GM12878 (cell line): ENCODE data around the gene KDSR. TPM values are rescaled to one million over a fixed set of nuclear protein-coding genes. Genes with fewer than 3 reads are reported as not detected.

Source experiments
- BCL11A ChIP-seq: IDR thresholded peaks from 2 replicates; pipeline ENCODE4 v1.6.1; 2011; ENCODE audit warnings: low read depth, low read length
- BHLHE40 ChIP-seq, 2 experiments: fragments of 450-650 bp in 1 of 2; IDR thresholded peaks; 2 replicates each; pipeline ENCODE4 v1.6.1; 2011 to 2017; ENCODE audit warnings: low read depth in 2 of 2, borderline replicate concordance in 1 of 2, improper control_type of control experiment in 1 of 2, low read length in 1 of 2, mild to moderate bottlenecking in 1 of 2
- CHD4 ChIP-seq: fragments of 200-600 bp; sonication (generic); IDR thresholded peaks from 2 replicates; pipeline ENCODE4 v1.6.1; 2016; ENCODE audit warnings: mild to moderate bottlenecking
- E2F4 ChIP-seq: IDR thresholded peaks from 2 replicates; pipeline ENCODE4 v1.6.1; 2012; ENCODE audit warnings: low read depth, low read length, improper control_type of control experiment
- E2F8 ChIP-seq: fragments of 450-650 bp; IDR thresholded peaks from 2 replicates; pipeline ENCODE4 v1.6.1; 2018; ENCODE audit warnings: mild to moderate bottlenecking, low read depth, moderate library complexity; ENCODE audit not compliant: partially characterized antibody
- ESRRA ChIP-seq: IDR thresholded peaks from 2 replicates; pipeline ENCODE4 v1.6.1; 2012; ENCODE audit warnings: mild to moderate bottlenecking, low read length, improper control_type of control experiment
- MTA2 ChIP-seq: fragments of 450-650 bp; IDR thresholded peaks from 2 replicates; pipeline ENCODE4 v1.6.1; 2016; ENCODE audit warnings: low read depth, mild to moderate bottlenecking, moderate library complexity
- POU2F2 ChIP-seq: IDR thresholded peaks from 3 replicates; pipeline ENCODE4 v1.6.1; 2011; ENCODE audit warnings: low read depth, mild to moderate bottlenecking, low read length, borderline replicate concordance
- RUNX3 ChIP-seq: IDR thresholded peaks from 2 replicates; pipeline ENCODE4 v1.6.1; 2012; ENCODE audit warnings: low read length, inconsistent platforms
- SMAD5 ChIP-seq: IDR thresholded peaks from 2 replicates; pipeline ENCODE4 v1.6.1; 2016; ENCODE audit warnings: antibody characterized with exemption, low read depth
- YBX1 ChIP-seq: fragments of 450-650 bp; IDR thresholded peaks from 2 replicates; pipeline ENCODE4 v1.6.1; 2016; ENCODE audit warnings: antibody characterized with exemption
- ZBTB40 ChIP-seq: fragments of 450-650 bp; IDR thresholded peaks from 2 replicates; pipeline ENCODE4 v1.6.1; 2016; ENCODE audit warnings: mild to moderate bottlenecking, moderate library complexity, borderline replicate concordance
- ZNF207 ChIP-seq: fragments of 450-650 bp; IDR thresholded peaks from 2 replicates; pipeline ENCODE4 v1.6.1; 2014; ENCODE audit warnings: antibody characterized with exemption, mild to moderate bottlenecking, borderline replicate concordance
- ZNF217 ChIP-seq: fragments of 450-650 bp; IDR thresholded peaks from 2 replicates; pipeline ENCODE4 v1.6.1; 2017; ENCODE audit warnings: antibody characterized with exemption, mild to moderate bottlenecking
- ZNF274 ChIP-seq: IDR thresholded peaks from one replicate; pipeline ENCODE4 v1.8.0; 2011; ENCODE audit not compliant: insufficient read length, insufficient read depth
- ZNF622 ChIP-seq: fragments of 450-650 bp; IDR thresholded peaks from 2 replicates; pipeline ENCODE4 v1.6.1; 2017; ENCODE audit warnings: mild to moderate bottlenecking, inconsistent platforms
- polyA plus RNA-seq, 11 experiments: library from polyadenylated mRNA; depleted of rRNA in 4 of 11; unstranded in 6 of 11; stranded (reverse) in 5 of 11; fragments of >200 nt; fragmentation: Nextera tagmentation in 4 of 11; fragmentation: Illumina TruSeq in 1 of 11; extraction: Ambion mirVana in 4 of 11; extraction: Trizol in 1 of 11; gene quantifications; 1 replicate in 1 of 11; 2 replicates in 10 of 11; pipeline versions ENCODE4 v1.2.1 to v1.2.3, GENCODE V29; 2011 to 2016; ENCODE audit warnings: inconsistent platforms in 2 of 11, missing spikeins in 2 of 11, low read depth in 1 of 11
- total RNA-seq, 4 experiments: library from RNA; depleted of rRNA in 3 of 4; stranded (reverse); fragments of >200 nt in 3 of 4; fragmentation: Illumina TruSeq in 1 of 4; extraction: Trizol in 1 of 4; gene quantifications; 2 replicates each; pipeline versions ENCODE4 v1.2.1 to v1.2.3, GENCODE V29; 2013 to 2021
- TF ChIP-seq, protein P1 (sequence below): IDR thresholded peaks from 2 replicates; pipeline ENCODE4 v1.6.1; 2012; ENCODE audit warnings: mild to moderate bottlenecking, low read depth, low read length

KDSR gene
- total and polyA plus RNA-seq, 10 of the 15 experiments (the other 5 are each of a cell fraction or from before 2014, with no cell fraction given): 5.2 to 25.9 (median 14.3) TPM

DNA sequence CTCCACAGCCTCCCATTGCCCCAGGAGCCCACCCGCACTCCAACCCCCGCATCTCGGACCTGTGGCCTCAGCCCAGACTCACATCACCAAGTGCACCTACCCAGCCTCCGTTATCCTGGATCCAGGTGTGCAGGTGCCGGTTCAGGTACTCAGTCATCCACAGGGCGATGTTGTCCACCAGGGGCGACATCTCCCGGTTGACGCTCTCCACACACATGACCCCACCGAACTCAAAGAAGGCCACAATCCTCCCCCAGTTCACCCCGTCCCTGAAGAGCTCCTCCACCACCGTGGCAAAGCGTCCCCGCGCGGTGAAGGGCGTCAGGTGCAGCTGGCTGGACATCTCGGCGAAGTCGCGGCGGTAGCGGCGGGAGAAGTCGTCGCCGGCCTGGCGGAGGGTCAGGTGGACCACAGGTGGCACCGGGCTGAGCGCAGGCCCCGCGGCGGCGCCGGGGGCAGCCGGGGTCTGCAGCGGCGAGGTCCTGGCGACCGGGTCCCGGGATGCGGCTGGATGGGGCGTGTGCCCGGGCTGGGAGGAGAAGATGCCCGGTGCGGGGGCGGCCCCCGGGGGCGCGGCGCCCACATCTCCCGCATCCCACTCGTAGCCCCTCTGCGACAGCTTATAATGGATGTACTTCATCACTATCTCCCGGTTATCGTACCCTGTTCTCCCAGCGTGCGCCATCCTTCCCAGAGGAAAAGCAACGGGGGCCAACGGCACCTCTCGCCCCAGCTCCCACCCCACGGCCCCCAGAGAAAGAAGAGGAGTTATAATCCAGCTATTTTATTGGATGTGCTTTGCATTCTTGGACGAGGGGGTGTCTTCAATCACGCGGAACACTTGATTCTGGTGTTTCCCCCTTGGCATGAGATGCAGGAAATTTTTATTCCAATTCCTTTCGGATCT is 48.8 kb downstream of the KDSR start (continued):
- TF ChIP-seq ZBTB40 (no peak), E2F4 (no peak), SMAD5 (no peak), POU2F2 (peak; percentile 89; the same call in 1 of the 3 replicates), ZNF622 (no peak), ESRRA (peak; percentile 79; the same call in 1 of the 2 replicates), RUNX3 (no peak), ZNF217 (peak; percentile 22; the same call in 1 of the 2 replicates), ZNF207 (no peak), E2F8 (no peak), ZNF274 (no peak), CHD4 (no peak), BHLHE40 (IDR thresholded peaks at IDR 0.05; ENCODE audit: borderline replicate concordance in 1 of 2, low read depth in 2 of 2, low read length in 1 of 2) (peak; percentile 64 to 72; a peak in 3 of 4 replicates), YBX1 (no peak), MTA2 (peak; percentile 47), BCL11A (0 out of 2 replicates have a peak, but pooled peaks have one; percentile 8)
- TF ChIP-seq, protein P1, sequence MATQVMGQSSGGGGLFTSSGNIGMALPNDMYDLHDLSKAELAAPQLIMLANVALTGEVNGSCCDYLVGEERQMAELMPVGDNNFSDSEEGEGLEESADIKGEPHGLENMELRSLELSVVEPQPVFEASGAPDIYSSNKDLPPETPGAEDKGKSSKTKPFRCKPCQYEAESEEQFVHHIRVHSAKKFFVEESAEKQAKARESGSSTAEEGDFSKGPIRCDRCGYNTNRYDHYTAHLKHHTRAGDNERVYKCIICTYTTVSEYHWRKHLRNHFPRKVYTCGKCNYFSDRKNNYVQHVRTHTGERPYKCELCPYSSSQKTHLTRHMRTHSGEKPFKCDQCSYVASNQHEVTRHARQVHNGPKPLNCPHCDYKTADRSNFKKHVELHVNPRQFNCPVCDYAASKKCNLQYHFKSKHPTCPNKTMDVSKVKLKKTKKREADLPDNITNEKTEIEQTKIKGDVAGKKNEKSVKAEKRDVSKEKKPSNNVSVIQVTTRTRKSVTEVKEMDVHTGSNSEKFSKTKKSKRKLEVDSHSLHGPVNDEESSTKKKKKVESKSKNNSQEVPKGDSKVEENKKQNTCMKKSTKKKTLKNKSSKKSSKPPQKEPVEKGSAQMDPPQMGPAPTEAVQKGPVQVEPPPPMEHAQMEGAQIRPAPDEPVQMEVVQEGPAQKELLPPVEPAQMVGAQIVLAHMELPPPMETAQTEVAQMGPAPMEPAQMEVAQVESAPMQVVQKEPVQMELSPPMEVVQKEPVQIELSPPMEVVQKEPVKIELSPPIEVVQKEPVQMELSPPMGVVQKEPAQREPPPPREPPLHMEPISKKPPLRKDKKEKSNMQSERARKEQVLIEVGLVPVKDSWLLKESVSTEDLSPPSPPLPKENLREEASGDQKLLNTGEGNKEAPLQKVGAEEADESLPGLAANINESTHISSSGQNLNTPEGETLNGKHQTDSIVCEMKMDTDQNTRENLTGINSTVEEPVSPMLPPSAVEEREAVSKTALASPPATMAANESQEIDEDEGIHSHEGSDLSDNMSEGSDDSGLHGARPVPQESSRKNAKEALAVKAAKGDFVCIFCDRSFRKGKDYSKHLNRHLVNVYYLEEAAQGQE: no peak
